ENCODE data around the gene NRCAM. TPM values are rescaled to one million over a fixed set of nuclear protein-coding genes. Genes with fewer than 3 reads are reported as not detected.

The NRCAM gene
- total RNA-seq, 2 experiments from 2014 or later, result 3.4 to 7.0 TPM

DNA sequence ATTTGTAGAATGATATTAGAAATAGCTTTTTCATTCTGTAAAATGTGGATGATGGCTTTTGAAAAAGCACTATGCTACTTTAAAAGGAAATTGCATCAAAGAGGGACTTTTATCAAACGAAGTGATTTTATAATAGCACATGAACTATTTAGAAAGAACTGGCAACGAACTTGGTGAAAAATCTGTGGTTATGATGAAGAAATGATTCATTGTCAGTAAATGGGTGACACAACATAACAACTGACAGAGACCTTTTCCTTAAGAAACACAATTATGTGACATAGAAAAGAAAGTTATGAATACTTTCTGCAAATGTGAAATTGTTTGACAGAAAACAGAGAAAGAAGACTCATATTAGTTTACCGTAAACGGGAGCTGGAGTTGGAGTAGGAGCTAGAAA lies 265.3 kb downstream of the NRCAM start:
- Mint-ChIP-seq H3K4me3 (no peak overlapping the region), H3K27me3 (no peaks in the 10 kb centered on the region), H3K9me3 (no peaks in the 10 kb centered on the region), H3K36me3 (ENCODE audit: low read depth) (no peaks in the 10 kb centered on the region), H3K4me1 (ENCODE audit: low read depth) (no peaks in the 10 kb centered on the region), H3K27ac (no peak overlapping the region)
- DNase-seq (no peak), ATAC-seq (ENCODE audit: poor library complexity) (no peak)
- no peaks in the 10 kb centered on the region for H3K9me3 ChIP-seq (ENCODE audit: control insufficient read depth in 1 of 2, insufficient read depth in 1 of 2, low read length in 2 of 2)
- no peaks in the 10 kb centered on the region for H3K4me1 ChIP-seq (ENCODE audit: insufficient read depth, low read length)
- ChIA-PET POLR2A (no interaction called here), CTCF (no interaction called here)
- no peaks in the 10 kb centered on the region for H3K27me3 ChIP-seq (ENCODE audit: control insufficient read depth in 1 of 2, insufficient read depth in 2 of 2, low read length in 2 of 2)
- TF ChIP-seq, protein P1, sequence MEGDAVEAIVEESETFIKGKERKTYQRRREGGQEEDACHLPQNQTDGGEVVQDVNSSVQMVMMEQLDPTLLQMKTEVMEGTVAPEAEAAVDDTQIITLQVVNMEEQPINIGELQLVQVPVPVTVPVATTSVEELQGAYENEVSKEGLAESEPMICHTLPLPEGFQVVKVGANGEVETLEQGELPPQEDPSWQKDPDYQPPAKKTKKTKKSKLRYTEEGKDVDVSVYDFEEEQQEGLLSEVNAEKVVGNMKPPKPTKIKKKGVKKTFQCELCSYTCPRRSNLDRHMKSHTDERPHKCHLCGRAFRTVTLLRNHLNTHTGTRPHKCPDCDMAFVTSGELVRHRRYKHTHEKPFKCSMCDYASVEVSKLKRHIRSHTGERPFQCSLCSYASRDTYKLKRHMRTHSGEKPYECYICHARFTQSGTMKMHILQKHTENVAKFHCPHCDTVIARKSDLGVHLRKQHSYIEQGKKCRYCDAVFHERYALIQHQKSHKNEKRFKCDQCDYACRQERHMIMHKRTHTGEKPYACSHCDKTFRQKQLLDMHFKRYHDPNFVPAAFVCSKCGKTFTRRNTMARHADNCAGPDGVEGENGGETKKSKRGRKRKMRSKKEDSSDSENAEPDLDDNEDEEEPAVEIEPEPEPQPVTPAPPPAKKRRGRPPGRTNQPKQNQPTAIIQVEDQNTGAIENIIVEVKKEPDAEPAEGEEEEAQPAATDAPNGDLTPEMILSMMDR (IDR thresholded peaks at IDR 0.05), result no peak
- no peak overlapping the region for H3K4me3 ChIP-seq (ENCODE audit: low read length)
- intact Hi-C loops (cut with DNase I, micrococcal nuclease), result no loop called here
- H3K36me3 ChIP-seq (ENCODE audit: insufficient read depth, low read length), result no peaks in the 10 kb centered on the region
- H3K27ac ChIP-seq (ENCODE audit: low read depth in 1 of 2, low read length in 2 of 2), result no peak overlapping the region

DNA sequence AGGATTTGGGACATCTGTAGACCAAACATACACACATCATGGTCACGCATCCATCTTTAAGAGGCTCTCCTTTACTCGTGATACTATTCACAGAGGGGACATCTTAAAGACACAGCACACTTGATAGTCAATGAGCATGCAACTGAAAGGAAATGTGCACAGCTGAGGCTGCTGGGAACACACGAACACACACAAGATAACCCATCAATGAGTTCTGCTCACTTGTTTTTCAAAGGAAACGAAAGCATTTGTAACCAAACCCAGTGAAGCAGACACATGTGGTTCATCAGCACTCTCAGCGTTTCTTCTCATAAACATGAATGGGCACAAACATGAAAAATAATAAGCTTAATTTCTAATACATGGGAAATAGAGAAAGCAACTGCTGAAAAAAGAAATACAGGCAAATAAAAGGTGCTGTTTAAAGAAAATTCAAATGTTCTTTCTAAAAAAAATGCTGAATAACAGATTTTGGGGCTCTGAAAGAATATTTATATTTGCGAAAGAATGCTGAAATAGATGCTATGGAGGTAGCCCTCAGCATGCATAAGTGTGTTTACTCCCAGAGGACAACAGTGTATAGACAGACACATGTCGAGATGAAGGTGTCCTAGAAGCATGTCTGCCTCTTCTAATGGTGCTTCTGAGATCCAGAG lies 266.4 kb downstream of the NRCAM start:
- no peak overlapping the region for H3K27ac ChIP-seq (ENCODE audit: low read depth in 1 of 2, low read length in 2 of 2)
- ChIA-PET POLR2A (no interaction called here), CTCF (no interaction called here)
- H3K36me3 ChIP-seq (ENCODE audit: insufficient read depth, low read length), result no peaks in the 10 kb centered on the region
- Mint-ChIP-seq H3K4me1 (ENCODE audit: low read depth) (no peaks in the 10 kb centered on the region), H3K27ac (no peak overlapping the region), H3K27me3 (no peaks in the 10 kb centered on the region), H3K9me3 (no peaks in the 10 kb centered on the region), H3K4me3 (no peak overlapping the region), H3K36me3 (ENCODE audit: low read depth) (no peaks in the 10 kb centered on the region)
- H3K4me1 ChIP-seq (ENCODE audit: insufficient read depth, low read length), result no peaks in the 10 kb centered on the region
- DNase-seq (no peak), ATAC-seq (ENCODE audit: poor library complexity) (no peak)
- no peaks in the 10 kb centered on the region for H3K9me3 ChIP-seq (ENCODE audit: control insufficient read depth in 1 of 2, insufficient read depth in 1 of 2, low read length in 2 of 2)
- TF ChIP-seq, protein P1 (IDR thresholded peaks at IDR 0.05), result no peak
- intact Hi-C loops (cut with DNase I, micrococcal nuclease), result no loop called here
- H3K27me3 ChIP-seq (ENCODE audit: control insufficient read depth in 1 of 2, insufficient read depth in 2 of 2, low read length in 2 of 2), result no peaks in the 10 kb centered on the region
- no peak overlapping the region for H3K4me3 ChIP-seq (ENCODE audit: low read length)

DNA sequence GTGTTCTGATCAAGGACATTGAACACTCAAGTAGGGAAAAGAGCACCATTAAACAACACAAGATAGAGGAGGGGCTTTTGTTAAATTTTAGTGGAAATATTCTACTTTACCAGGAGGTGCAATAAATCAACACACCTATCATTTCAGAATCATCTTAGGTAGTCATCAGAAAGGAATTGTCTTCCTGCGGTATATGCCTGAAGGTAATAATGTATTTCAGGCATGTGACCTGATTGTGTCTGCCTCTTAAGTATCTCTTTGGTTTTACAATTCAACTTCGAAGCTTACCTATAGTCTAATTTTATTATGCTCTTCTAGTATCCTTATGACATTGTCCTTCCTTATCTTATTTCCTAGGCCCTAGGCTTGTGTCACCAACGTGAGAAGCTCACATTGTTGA lies 267.5 kb downstream of the NRCAM start:
- ATAC-seq (ENCODE audit: poor library complexity) (no peak), DNase-seq (no peak)
- Mint-ChIP-seq H3K36me3 (ENCODE audit: low read depth) (no peaks in the 10 kb centered on the region), H3K27me3 (no peaks in the 10 kb centered on the region), H3K4me1 (ENCODE audit: low read depth) (no peaks in the 10 kb centered on the region), H3K27ac (no peak overlapping the region), H3K9me3 (no peaks in the 10 kb centered on the region), H3K4me3 (no peak overlapping the region)
- no peaks in the 10 kb centered on the region for H3K9me3 ChIP-seq (ENCODE audit: control insufficient read depth in 1 of 2, insufficient read depth in 1 of 2, low read length in 2 of 2)
- TF ChIP-seq, protein P1 (IDR thresholded peaks at IDR 0.05), result no peak
- no peaks in the 10 kb centered on the region for H3K4me1 ChIP-seq (ENCODE audit: insufficient read depth, low read length)
- intact Hi-C loops (cut with DNase I, micrococcal nuclease), result no loop called here
- H3K27me3 ChIP-seq (ENCODE audit: control insufficient read depth in 1 of 2, insufficient read depth in 2 of 2, low read length in 2 of 2), result no peaks in the 10 kb centered on the region
- H3K36me3 ChIP-seq (ENCODE audit: insufficient read depth, low read length), result no peaks in the 10 kb centered on the region
- ChIA-PET POLR2A (no interaction called here), CTCF (no interaction called here)
- H3K27ac ChIP-seq (ENCODE audit: low read depth in 1 of 2, low read length in 2 of 2), result no peak overlapping the region
- no peak overlapping the region for H3K4me3 ChIP-seq (ENCODE audit: low read length)
